ENCODE results near the gene SCAMP1.
"Not testable (repeated sequence)": the region's sequence is repeated elsewhere in the genome, so short reads cannot be mapped to it uniquely, and the experiment has no call there.

The SCAMP1 gene

GRCh38 chr5:78449103-78449502 lies 88.7 kb downstream of the SCAMP1 start:
- no peak for DNase-seq (ENCODE audit: low read depth)
- no peak for TF ChIP-seq CTCF (IDR thresholded peaks at IDR 0.05; ENCODE audit: control insufficient read depth, extremely low read depth, insufficient read depth)
- H3K4me3 ChIP-seq (ENCODE audit: low read depth, low read length): no peak overlapping the region

- not testable (repeated sequence) for DNase-seq (ENCODE audit: low read depth); H3K4me3 ChIP-seq (ENCODE audit: low read depth, low read length)
Observed at GRCh38 chr5:78457507-78457906, 97.1 kb downstream of the SCAMP1 start.

DNA sequence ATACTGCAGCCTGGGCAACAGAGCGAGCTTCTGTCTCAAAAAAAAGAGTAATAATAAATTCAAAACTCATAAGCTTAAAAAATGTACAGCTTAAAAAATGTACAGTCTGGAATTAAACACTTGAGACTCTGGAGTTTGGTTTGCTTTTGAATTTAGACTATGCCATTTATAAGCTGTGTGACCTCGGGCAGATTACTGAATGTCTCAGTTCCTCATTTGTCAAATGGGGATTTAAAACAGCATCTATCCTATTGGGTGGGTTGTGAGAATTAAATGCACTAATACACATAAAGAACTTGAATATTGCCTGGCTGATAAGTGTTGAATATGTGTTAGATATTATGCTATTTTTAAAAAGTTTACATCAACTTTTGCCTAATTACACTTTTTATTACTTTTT lies 98.4 kb downstream of the SCAMP1 start:
- no peak for DNase-seq (ENCODE audit: low read depth)
- no peak overlapping the region for H3K4me3 ChIP-seq (ENCODE audit: low read depth, low read length)
- TF ChIP-seq CTCF (IDR thresholded peaks at IDR 0.05; ENCODE audit: control insufficient read depth, extremely low read depth, insufficient read depth): no peak

GRCh38 chr5:78467140-78467539 lies 106.7 kb downstream of the SCAMP1 start:
- no peak for DNase-seq (ENCODE audit: low read depth)
- H3K4me3 ChIP-seq (ENCODE audit: low read depth, low read length): no peak overlapping the region
- TF ChIP-seq CTCF (IDR thresholded peaks at IDR 0.05; ENCODE audit: control insufficient read depth, extremely low read depth, insufficient read depth): no peak

- DNase-seq (ENCODE audit: low read depth): peak; percentile 1
- TF ChIP-seq CTCF (IDR thresholded peaks at IDR 0.05; ENCODE audit: control insufficient read depth, extremely low read depth, insufficient read depth): peak; percentile 74
- H3K4me3 ChIP-seq (ENCODE audit: low read depth, low read length): no peak overlapping the region
Observed at GRCh38 chr5:78467752-78468357, 107.4 kb downstream of the SCAMP1 start.

GRCh38 chr5:78471896-78472295 lies 111.5 kb downstream of the SCAMP1 start:
- no peak for TF ChIP-seq CTCF (IDR thresholded peaks at IDR 0.05; ENCODE audit: control insufficient read depth, extremely low read depth, insufficient read depth)
- no peak overlapping the region for H3K4me3 ChIP-seq (ENCODE audit: low read depth, low read length)
- no peak for DNase-seq (ENCODE audit: low read depth)

GRCh38 chr5:78472469-78473106 lies 112.2 kb downstream of the SCAMP1 start:
- no peak overlapping the region for H3K4me3 ChIP-seq (ENCODE audit: low read depth, low read length)
- DNase-seq (ENCODE audit: low read depth): no peak
- peak; percentile 32; the same call in 1 of the 2 replicates for TF ChIP-seq CTCF (IDR thresholded peaks at IDR 0.05; ENCODE audit: control insufficient read depth, extremely low read depth, insufficient read depth)

Measured in LNCaP clone FGC (cell line).